Urothelium cell line (cell line): Measurements from ENCODE around the gene E2F2.

Experiments used
- DNase-seq: peaks from one replicate; pipeline ENCODE4 v3.0.0; 2011; ENCODE audit warnings: low spot score, mixed read lengths
- FAIRE-seq: peaks from 2 replicates; lab custom pipeline; 2011; peaks lifted over from hg19 to GRCh38; lab: Jason Lieb, UNC

Gene E2F2

GRCh38 chr1:23470282-23471070 lies 60.6 kb downstream of the E2F2 start:
- no peak for DNase-seq

GRCh38 chr1:23469372-23469982 lies 61.6 kb downstream of the E2F2 start:
- no peak for FAIRE-seq
- DNase-seq: no peak

More at GRCh38 chr1:23470282-23471070, 60.6 kb downstream of the E2F2 start:
- no peak for FAIRE-seq

- FAIRE-seq (peak; percentile 32), DNase-seq (no peak)
Observed at GRCh38 chr1:23466423-23466989, 64.5 kb downstream of the E2F2 start.

GRCh38 chr1:23463286-23463685 lies 67.7 kb downstream of the E2F2 start:
- FAIRE-seq (no peak), DNase-seq (no peak)

GRCh38 chr1:23462766-23463165 lies 68.3 kb downstream of the E2F2 start:
- DNase-seq (no peak), FAIRE-seq (no peak)

- DNase-seq (no peak), FAIRE-seq (no peak)
Observed at GRCh38 chr1:23461050-23461449, 70.0 kb downstream of the E2F2 start.

GRCh38 chr1:23460519-23460918 lies 70.5 kb downstream of the E2F2 start:
- DNase-seq (no peak), FAIRE-seq (no peak)

GRCh38 chr1:23459338-23459757 lies 71.7 kb downstream of the E2F2 start:
- FAIRE-seq (no peak), DNase-seq (no peak)
